Activated CD4-positive, alpha-beta T cell treated with anti-CD3 and anti-CD28 coated beads, Interleukin-2, Interleukin-4, amounts not matched to agents 100 ng/mL and 50 ng/mL, durations not matched to agents 16 hours and 8 hours (primary cell): ENCODE data around the gene WBP2.
A peak's percentile ranks its signal among the peaks of the same experiment; 100 is the strongest.

Experiments used
- DNase-seq: peaks from one replicate; pipeline ENCODE4 v3.0.0-alpha.2; 2020; ENCODE audit warnings: low spot score

WBP2 gene

DNA sequence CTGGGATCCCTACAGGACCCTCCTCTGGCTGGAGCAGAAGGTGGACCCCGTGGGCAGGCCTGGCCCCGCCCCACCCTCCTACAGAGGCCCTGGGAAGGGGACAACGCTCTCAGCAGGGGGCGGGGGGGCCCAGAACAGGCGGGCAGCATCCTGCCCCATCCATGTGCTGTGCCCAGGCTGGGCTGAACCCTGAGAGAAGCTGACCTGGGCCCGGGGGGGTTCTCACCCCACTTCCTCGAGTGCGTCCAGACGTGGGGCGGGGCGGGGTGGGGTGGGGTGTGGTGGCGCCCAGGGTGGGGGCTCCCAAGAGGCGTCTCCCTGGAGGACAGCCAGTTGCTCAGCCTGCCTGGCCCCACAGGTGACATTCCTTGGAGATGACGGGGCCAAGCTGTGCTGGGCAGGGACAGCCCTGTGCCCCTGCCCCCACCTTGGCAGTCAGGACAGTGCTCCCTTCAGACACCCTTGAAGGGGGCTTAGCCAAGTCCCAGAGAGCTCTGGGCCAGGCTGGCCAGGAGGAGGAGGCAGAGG is 10.5 kb downstream of the WBP2 start:
- no peak for DNase-seq

DNA sequence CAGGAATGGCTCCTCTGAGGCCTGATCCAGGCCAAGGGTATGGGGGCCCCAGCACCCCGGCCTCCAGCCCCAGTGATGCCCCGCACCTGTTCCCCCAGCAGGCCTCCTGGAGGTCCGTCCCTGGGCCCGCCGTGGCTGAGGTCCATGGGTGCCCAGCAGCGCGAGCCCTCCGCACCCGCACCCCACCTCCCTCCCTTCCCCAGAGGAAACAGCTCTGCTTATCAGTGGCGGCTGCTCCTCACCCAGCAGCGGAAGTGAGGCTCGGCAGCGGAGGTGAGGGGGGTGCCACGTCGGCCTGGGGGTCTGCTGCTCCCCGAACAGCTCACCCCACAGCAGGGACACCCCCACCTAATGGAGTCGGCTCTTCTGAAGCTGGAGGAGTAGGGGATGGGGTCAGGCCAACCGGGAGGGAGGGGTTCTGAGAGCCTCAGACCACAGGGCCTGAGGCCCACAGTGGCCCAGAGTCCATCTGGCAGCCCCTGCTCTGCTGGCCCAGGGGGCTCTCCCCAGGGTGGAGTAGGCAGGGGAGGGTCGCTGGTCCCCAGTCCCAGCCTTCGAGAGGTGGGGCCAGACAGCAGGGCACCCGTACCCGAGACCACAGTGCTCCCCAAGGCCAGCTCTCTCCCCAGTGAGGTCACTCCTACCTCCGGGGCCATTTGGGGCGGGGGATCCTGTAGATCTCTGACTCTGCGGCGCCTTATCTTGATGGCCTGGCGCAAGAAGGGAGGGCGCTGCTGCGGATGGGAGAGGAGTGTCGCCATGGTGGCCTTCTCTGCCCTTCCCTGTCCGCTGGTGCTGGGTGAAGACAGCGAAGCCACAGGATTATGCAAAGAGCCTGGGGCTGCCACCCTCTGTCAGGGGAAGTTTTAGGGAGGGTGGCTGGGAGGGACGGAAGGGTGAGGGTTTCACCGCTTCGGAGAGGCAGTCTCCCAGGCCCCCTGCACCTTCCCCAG is 11.3 kb downstream of the WBP2 start, which contains the start of gene UNC13D:
UNC13D (minus strand) TSS at position 828 of the 953 bp plus-strand sequence; CDS start at position 761, 67 bp downstream.
- peak; percentile 64 for DNase-seq

DNA sequence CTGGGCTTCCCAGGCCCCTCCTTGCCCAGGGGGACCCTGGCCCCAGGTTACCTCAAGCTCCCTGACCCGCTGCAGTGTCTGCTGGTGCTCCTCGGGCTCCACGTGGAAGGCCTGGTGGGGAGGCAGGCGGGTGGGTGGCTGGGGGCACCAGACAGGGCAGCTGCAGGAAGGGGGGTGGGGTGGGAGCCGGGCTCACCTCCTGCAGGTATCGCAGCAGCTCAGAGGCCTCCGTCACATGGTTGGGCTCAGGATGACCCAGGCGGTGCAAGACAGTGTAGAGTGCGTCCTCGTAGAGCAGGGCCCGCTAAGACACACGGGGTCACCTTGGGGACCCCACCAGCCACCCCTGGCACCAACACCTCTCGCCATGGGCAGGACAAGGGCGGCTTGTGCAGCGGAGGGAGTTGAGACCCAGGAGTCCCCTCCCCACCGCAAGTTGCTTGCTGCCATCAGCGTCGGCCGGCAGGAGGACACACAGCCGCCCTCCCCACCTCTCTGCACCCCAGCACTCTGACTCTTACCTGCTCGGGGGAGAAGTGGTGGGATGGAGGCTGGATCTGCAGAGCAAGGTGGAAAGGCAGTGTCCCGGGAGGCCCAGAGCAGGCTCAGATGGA is 12.1 kb downstream of the WBP2 start:
- peak; percentile 25 for DNase-seq

DNA sequence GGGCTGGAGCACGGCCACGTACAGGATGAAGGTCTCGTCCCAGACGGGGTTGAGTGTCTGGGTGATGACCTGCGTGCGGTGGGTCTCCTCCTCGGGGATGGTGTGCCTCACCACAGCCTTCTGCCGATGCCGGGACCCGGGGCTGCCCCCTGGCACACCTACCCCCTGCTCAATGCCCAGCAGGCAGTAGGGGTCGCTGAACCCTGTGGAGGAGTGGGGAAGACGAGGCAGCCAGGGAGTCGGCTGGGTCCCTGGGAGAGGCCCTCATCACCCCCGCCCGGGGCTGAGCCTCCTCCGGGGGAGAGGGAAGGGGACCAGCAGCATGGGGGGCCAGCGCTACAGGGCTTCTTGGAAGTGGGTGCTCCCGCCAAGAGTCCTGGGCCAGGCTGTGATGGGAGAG is 12.7 kb downstream of the WBP2 start:
- DNase-seq = no peak

DNA sequence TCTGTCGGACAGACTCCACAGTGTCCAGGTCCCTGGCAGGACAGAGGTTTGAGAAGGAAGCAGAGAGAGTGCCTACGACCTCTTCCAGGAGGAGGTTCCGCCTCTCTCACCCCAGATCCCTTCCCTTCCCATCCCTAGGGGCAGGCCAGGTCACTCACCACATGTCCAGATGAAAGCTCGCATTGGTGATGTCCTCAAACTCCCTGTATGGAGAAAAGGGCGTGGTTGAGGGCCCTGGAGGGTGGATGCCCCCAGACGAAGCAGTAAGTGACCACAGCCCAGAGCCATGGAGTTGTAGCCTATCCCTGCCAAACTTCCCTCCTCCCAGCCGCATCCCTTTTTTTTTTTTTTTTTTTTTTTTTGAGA is 14.4 kb downstream of the WBP2 start:
- no peak for DNase-seq

DNA sequence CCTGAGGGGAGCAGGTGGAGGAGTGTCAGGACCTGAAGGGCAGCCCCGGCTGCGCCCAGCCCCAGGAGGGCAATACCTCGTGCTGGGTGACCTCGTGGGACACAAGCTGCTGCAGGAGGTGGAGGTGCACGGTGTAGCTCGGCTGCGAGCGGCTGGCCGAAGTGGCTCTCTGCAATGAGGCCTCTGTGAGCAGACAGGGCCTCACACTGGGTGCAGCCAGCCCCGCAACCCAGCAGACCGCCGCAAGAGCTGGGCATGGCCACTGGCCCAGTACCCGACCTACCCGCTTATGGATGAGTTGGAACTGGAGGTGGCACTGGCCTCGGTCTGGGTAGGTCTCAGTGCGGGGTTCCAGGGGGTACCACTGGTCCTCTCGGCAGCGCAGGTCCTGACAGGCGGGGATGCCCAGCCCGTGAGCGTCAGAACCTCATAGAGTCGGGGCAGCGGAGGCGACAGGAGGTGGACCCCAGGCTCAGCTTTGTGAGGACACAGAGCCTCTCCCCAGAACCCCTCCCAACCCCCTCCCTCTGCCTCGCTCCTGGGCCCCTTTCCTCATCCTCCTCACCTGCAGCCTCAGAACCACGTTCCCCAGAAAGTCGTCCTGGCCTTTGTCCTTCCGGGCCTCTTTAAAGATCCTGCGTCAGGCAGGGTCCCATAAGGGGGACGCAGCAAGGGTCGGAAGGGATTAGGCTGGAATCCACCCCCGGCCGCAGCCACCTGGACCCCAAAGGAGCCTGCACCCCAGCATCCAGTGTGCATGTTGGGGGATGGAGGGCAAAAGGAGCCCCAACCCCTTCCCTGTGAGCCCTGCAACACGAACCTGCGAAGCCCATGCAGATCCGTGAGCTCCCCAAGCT is 15.0 kb downstream of the WBP2 start:
- no peak for DNase-seq

DNA sequence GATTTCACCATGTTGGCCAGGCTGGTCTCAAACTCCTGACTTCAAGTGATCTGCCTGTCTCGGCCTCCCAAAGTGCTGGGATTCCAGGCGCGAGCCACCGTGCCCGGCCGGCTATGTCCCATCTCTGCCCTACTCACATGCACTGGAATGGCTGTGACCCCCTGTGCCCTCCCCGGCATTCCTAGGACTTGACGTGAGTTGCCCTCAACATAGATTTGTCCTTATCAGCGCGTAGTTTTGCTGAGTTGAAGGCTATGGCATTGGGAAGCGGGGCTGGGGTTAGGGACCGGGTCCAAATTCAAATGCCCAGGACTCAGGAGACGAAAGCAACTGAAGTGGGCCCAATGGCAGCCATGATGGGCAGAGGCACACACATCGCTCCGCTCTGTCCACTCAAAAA is 16.7 kb downstream of the WBP2 start:
- no peak for DNase-seq

DNA sequence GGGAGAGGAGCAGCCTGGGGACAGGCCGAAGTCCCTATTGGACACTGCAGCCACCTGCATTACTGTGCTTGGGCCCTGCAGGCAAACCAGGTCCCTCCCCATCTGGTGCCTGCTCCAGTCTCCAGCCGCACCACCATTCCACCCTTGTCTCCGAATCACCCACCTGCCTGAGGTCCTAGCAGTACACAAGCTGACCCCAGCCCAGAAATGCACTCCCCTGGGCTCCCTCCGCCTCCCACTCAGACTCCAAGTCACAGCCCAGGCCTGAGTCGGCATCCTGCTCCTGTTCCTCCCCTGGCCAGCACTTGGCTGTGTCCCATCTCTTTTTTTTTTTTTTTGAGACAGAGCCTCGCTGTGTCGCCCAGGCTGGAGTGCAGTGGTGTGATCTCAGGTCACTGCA is 17.2 kb downstream of the WBP2 start:
- no peak for DNase-seq

DNA sequence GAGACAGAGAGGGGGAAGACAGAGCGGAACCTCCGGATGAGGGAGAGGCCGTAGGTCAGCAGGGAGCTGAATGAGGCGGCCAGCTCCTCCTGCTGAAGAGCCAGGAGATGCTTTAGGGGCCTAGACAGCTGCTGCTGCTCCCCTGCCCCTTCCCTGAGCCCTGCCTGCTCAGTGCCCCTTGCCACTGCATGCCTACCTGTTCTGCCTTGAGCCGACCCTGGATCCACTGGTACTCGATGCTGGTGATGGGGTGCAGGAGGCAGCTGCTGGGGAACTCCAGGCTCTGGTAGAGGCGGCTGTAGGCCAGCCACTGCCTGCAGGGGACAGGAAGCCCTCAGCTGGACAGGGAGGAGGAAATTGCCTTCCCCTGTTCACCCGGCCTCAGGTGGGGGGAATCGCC is 18.5 kb downstream of the WBP2 start:
- DNase-seq = no peak

DNA sequence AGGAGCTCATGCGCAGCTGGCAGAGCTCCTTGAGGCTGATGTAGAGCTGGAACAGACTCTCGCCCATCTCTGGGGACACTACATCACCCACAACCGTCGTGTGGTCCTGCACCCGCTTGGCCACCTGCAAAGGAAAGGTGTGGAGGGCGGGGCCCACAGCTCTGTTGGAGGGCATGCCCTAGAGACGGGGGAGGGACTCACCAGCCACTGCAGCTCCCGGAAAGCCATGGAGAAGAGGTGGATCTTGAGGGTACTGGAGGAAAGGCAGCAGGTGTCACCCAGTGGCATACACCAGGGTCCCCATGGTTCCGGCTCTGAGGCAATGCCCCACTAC is 19.5 kb downstream of the WBP2 start:
- DNase-seq = no peak

DNA sequence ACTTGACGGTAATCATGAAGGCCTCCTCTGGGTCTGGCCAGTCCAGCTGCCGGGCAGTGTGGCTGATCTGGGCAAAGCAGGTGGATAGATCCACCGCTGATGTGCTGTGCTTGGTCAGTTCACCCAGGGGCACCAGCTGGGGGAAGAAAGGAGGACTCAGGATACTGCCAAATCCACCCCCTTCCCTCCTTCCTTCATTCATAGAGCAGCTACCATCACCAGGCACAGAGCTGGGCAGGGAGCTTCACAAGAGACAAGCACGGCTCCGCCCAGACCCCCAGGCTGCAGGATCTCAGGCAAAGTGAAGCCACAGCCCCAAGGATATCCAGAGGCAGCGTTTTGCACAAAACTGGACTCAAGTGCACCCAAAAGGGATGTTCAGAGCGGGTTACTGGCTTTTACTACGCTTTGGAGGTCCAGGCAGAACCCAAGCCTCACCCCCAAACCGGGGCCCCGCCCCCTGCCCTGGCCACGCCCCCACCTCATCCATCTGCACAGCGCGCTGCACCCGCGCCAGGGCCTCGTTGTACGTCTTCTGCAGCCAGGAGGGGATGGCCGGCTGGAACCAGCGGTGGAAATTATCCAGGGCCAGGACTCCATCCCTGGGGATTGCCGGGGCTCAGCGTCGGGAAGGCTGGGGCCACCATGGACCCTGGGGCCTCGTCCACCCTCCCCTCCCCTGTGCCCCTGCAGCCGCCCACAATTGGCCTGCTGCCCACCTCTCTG is 20.0 kb downstream of the WBP2 start:
- no peak for DNase-seq

DNA sequence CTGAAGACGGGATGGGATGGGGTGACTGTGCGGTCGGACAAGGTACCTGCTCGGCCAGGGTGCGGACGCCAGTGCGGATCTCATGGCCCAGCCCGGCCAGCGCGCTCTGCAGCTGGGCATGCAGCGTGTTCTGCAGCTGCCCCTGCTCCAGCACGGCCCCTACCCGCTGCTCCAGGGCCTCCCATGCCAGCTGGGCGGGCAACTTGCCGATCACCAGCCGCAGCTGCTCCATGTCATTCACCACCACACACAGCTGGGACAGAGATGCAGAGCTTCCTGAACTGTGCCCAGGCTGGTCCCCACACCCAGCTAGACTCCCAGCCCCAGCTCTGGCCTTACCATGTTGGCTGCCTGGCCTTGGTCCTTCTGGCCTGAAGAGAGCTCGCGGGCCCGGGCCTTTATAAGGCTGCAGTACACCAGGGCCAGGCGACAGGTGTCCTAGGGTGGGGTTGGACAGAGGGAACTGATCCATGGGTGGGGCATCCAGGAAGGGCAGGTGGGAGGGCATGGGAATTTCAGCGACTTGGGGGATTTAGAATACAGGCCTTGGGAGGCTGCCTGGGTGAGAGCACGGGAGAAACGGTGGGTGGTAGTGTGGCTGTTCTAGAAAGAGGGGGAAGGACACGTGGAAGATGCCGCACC is 20.7 kb downstream of the WBP2 start:
- DNase-seq = no peak

DNA sequence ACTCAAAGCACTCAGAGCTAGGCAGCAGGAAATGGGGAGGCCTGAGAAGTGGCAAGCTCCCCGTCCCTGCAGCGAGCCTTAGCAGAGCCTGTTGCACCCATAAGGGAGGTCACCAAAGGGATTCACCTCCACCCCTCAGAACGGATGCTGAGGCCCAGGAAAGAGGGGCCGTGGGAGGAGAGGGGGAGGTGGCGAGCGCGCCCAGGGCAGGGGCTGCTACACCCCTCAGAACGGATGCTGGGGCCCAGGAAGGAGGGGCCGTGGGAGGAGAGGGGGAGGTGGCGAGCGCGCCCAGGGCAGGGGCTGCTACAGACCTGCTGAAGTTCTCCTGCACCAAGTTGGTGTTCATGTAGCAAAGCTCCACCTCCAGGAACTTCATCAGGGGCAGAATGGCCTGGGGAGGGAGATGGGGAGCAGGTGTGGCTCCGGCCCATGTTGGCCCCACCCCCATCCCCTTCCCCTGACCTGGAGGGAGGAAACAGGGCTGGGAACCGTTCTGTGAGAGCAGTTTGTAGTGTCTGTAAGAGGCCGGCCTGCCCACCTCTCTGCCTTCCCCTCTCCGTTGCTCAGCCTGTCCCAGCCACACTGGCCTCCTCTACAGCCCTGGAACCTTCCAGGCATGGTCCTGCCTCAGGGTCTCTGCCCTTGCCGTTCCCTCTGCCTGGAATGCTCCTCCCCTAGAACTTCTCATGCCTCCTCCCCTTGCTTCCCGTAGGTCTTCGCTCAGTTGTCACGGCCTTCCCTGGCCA is 22.3 kb downstream of the WBP2 start:
- DNase-seq = peak; percentile 32

DNA sequence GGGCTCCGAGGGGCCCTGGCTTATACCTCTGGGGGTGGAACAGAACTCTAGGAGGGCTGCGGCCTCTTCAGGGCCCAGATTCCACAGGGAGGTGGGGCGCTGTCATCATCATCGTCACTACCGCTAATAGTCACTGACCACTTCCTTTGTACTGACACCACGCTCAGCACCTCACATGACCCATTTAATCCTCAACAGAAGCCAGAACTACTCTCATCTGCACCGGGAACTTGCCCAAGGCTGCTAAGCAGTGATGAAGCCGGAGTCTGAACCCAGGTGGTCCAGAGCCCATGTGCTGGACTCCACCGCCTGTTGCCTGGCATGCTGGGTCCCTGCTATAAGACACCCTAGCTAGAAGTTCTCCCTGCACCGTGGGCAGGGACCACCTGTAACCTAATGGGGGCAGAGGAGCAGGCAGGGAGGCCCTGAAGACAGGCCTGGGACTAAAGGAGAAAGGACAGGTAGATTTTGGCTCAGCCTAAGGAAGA is 22.9 kb downstream of the WBP2 start:
- peak; percentile 42 for DNase-seq

DNA sequence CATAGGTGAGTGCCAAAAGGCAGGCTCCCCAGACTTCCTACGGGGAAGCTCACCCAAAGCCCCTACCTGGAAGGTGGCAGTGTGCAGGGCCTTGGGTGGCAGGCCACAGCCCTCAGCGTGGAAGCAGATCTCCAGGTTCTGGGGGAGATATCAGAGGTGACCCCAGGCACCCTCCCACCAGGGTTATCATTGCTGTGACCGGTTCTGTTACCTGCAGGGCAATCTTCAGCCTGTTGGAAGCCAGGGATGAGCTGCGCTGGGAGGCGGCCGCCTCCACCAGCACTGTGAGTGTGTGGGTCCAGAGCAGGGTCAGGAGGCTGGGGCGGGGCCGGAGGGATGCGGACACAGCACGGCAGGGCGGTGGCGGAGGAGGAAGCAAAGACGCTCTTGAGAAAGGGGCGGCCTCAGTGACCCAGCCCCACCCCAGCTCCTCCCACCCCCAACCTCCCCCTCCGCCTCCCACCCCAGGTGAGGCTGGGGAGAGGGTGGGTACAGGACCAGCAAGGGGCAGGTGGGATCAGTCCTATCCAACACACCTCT is 24.0 kb downstream of the WBP2 start:
- DNase-seq = no peak

DNA sequence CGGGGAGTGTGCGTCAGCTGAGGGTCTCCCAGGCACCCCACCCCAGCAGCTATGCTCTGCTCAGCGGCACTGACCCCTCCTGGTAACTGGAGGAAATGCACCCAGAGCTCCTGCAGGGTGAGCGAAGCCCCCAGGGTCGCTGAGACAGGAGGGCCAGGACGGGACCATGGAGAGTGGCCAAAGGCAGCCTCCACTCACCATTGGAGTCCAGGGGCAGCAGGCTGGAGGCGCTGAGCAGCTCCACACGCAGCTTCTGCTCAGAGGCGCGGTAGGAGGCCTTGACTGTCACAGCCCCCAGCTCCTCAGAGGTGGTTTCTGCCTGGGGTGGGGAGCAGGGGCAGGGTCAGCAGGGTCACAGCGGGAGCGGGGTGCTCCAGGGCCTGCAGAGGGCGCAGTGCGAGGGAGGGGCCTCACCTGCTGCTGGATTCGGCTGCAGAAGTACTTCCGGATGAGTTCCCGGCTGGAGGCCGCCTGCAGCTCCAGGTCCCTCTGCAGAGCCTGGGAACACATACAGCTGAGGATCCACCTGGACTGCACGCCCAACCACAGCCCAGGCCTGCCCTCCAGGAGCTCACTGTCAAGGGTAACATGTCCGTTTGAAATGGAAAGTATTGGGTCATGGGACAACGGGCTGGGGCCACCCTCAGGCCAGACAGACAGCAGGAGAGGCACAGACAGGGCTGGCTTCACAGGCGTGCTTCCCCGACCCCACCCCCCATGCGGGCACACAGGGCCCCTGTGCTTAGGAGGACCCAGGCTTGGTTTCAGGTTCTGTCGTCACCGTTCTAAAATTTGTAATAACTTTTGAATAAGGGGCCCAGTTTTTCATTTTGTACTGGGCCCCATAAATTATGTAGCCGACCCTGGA is 24.7 kb downstream of the WBP2 start:
- no peak for DNase-seq

DNA sequence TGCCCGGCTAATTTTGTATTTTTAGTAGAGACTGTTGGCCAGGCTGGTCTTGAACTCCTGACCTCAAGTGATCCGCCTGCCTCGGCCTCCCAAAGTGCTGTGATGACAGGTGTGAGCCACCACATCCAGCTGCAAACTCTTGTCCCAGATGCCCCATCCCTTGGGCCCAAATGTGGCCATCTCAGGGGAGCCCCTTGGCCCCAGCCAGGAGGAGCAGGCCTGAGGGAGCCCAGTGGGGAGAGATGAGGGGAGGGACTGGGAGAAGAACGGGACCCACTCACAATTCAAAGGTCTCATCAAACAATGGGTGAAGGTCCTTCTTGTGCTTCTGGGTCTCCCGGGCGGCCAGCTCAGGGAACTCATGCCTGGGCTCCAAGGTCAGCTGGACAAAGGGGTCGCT is 25.4 kb downstream of the WBP2 start:
- no peak for DNase-seq

DNA sequence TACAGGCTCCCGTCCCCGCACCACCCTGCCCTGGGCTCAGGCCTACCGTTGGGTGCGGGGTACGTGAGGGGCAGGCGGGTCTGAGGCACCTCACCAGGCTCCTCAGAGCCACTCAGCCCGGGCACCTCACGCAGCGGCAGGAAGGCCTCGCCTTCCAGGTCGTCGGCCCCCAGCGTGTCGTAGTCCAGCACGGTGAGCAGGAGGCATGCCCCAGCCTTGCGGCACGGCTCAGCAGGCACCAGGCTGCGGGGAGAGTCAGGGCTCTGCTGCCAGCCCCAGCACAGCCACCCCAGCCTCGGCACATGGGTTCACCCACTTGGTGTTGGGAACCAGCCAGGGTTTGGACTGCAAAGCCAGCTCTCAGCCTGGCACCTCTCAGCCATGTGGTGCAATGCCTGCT is 26.4 kb downstream of the WBP2 start:
- DNase-seq = no peak

DNA sequence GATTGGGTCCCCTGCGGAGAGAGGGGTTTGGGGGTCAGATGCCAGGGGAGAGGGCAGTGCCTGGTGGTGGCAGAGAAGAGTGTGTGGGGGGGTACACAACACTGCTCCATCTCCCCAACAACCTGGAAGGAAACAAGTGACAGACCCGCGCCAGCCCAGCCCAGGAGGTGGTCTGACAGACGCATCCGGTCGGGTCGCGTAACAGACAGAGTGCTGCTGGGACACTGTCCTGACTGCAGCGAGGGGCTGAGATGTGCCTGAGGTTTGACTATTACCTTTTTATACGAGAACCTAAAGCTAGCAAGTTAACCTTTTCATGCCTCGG is 27.1 kb downstream of the WBP2 start:
- no peak for DNase-seq
